ENCODE measurements around the gene PILRA. TPM values are rescaled to one million over a fixed set of nuclear protein-coding genes. Genes with fewer than 3 reads are reported as not detected.

The PILRA gene
- total and polyA plus RNA-seq, 10 of the 15 experiments (the other 5 are each of a cell fraction or from before 2014, with no cell fraction given): 6.6 to 43.3 (median 11.5) TPM

DNA sequence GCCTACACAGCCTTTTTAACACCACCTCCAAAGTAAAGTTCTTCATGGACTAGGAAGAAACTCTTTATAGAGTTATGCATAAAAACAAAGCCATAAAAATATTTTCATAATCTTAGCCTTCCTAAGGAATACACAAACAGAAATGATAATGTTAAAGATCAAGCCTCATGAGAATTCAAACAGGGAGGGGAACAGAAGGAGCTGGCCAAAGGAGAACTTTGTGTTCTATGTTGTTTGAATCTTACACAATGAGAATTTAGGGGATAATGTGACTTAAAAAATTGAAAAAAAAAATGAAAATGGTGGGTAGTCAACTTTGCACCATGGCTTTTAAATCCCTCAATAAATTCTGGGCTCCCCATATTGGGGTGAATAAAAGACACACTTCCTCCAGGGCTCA lies 24.5 kb upstream of the PILRA start (continued):
- TF ChIP-seq ZNF384 (IDR thresholded peaks at IDR 0.05; ENCODE audit: borderline replicate concordance, low read depth, low read length): no peak
- TF ChIP-seq, protein P1, sequence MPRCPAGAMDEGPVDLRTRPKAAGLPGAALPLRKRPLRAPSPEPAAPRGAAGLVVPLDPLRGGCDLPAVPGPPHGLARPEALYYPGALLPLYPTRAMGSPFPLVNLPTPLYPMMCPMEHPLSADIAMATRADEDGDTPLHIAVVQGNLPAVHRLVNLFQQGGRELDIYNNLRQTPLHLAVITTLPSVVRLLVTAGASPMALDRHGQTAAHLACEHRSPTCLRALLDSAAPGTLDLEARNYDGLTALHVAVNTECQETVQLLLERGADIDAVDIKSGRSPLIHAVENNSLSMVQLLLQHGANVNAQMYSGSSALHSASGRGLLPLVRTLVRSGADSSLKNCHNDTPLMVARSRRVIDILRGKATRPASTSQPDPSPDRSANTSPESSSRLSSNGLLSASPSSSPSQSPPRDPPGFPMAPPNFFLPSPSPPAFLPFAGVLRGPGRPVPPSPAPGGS (IDR thresholded peaks at IDR 0.05; ENCODE audit: borderline replicate concordance, insufficient read depth, low read depth, low read length, poor library complexity, severe bottlenecking): no peak
- no peak for TF ChIP-seq BCL11A (IDR thresholded peaks at IDR 0.05; ENCODE audit: low read depth, low read length)
- TF ChIP-seq ASH2L (IDR thresholded peaks at IDR 0.05; ENCODE audit: borderline replicate concordance, low read depth): no peak
- TF ChIP-seq HSF1 (IDR thresholded peaks at IDR 0.05; ENCODE audit: low read depth, low read length): no peak

- CTCF ChIA-PET: no interaction called here
- Histone ChIP-seq H3K9me3 (replicated peaks; ENCODE audit: control insufficient read depth, insufficient read depth, low read length) (no peaks in the 10 kb centered on the region), H3K36me3 (ENCODE audit: control insufficient read depth in 2 of 2, insufficient read depth in 2 of 2, low read length in 1 of 2) (peaks cover 43 to 44% of the 10 kb centered on the region in 2 experiments), H3K4me1 (ENCODE audit: control insufficient read depth, insufficient read depth, low read length) (peaks cover 9% of the 10 kb centered on the region; the same call in 1 of the 2 replicates), H3K27me3 (replicated peaks in 1 of 2; ENCODE audit: control insufficient read depth in 2 of 2, insufficient read depth in 2 of 2, low read length in 1 of 2) (no peaks in the 10 kb centered on the region), H3K27ac (ENCODE audit: control insufficient read depth, insufficient read depth) (no peak overlapping the region), H3K79me2 (ENCODE audit: control insufficient read depth, insufficient read depth, low read length) (peaks cover 1% of the 10 kb centered on the region; the same call in 1 of the 2 replicates), H4K20me1 (ENCODE audit: control insufficient read depth, insufficient read depth) (no peaks in the 10 kb centered on the region; the same call in 1 of the 2 replicates), H3K4me2 (ENCODE audit: control insufficient read depth, insufficient read depth) (no peak overlapping the region), H3K9ac (ENCODE audit: control insufficient read depth, insufficient read depth, low read length) (no peak overlapping the region), H2AFZ (ENCODE audit: control insufficient read depth, low read depth, low read length) (no peak overlapping the region), H3K4me3 (no peak overlapping the region)
- no peak for TF ChIP-seq POU2F2 (IDR thresholded peaks at IDR 0.05; ENCODE audit: borderline replicate concordance, low read depth, low read length)
- TF ChIP-seq, protein P2, sequence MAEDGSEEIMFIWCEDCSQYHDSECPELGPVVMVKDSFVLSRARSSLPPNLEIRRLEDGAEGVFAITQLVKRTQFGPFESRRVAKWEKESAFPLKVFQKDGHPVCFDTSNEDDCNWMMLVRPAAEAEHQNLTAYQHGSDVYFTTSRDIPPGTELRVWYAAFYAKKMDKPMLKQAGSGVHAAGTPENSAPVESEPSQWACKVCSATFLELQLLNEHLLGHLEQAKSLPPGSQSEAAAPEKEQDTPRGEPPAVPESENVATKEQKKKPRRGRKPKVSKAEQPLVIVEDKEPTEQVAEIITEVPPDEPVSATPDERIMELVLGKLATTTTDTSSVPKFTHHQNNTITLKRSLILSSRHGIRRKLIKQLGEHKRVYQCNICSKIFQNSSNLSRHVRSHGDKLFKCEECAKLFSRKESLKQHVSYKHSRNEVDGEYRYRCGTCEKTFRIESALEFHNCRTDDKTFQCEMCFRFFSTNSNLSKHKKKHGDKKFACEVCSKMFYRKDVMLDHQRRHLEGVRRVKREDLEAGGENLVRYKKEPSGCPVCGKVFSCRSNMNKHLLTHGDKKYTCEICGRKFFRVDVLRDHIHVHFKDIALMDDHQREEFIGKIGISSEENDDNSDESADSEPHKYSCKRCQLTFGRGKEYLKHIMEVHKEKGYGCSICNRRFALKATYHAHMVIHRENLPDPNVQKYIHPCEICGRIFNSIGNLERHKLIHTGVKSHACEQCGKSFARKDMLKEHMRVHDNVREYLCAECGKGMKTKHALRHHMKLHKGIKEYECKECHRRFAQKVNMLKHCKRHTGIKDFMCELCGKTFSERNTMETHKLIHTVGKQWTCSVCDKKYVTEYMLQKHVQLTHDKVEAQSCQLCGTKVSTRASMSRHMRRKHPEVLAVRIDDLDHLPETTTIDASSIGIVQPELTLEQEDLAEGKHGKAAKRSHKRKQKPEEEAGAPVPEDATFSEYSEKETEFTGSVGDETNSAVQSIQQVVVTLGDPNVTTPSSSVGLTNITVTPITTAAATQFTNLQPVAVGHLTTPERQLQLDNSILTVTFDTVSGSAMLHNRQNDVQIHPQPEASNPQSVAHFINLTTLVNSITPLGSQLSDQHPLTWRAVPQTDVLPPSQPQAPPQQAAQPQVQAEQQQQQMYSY (CRISPR knock-in tag; IDR thresholded peaks at IDR 0.05): no peak
- in situ Hi-C loops (cut with MboI) (no loop called here), intact Hi-C loops (cut with micrococcal nuclease; ENCODE audit: unreplicated experiment) (no loop called here)
- RAD21 ChIA-PET (ENCODE audit: unreplicated experiment): no interaction called here
- POLR2A ChIA-PET: no interaction called here
- FAIRE-seq: no peak
- BruUV-seq (replicated peaks): no TSS peak
- 97% methylated on average over 6 of the region's 6 CpGs for WGBS (ENCODE audit: insufficient coverage, insufficient replicate concordance, low lambda C conversion rate, missing lambda C conversion rate)
- SMC1A ChIA-PET (ENCODE audit: uncharacterized antibody, unreplicated experiment): no interaction called here
- DNase-seq (ENCODE audit: low read depth, low spot score): no peak
- no peak for ATAC-seq
These were observed 23.5 kb upstream of the PILRA start for GRCh38 chr7:100349757-100350156.
